Fibroblast of pulmonary artery (primary cell): ENCODE results near the gene IRX4.

ENCODE experiments used
- DNase-seq: peaks from one replicate; pipeline ENCODE4 v3.0.0-alpha.2; 2010; ENCODE audit warnings: low read depth
- H3K4me3 ChIP-seq: replicated peaks from 2 replicates; pipeline ENCODE4 v1.5.1; 2011; ENCODE audit warnings: low read depth, mild to moderate bottlenecking, control low read depth, low read length, moderate library complexity
- CTCF ChIP-seq: IDR thresholded peaks from 2 replicates; pipeline ENCODE4 v1.5.1; 2011; ENCODE audit warnings: mild to moderate bottlenecking, control low read depth, low read length, inconsistent platforms; ENCODE audit errors: missing control alignments

Gene IRX4

DNA sequence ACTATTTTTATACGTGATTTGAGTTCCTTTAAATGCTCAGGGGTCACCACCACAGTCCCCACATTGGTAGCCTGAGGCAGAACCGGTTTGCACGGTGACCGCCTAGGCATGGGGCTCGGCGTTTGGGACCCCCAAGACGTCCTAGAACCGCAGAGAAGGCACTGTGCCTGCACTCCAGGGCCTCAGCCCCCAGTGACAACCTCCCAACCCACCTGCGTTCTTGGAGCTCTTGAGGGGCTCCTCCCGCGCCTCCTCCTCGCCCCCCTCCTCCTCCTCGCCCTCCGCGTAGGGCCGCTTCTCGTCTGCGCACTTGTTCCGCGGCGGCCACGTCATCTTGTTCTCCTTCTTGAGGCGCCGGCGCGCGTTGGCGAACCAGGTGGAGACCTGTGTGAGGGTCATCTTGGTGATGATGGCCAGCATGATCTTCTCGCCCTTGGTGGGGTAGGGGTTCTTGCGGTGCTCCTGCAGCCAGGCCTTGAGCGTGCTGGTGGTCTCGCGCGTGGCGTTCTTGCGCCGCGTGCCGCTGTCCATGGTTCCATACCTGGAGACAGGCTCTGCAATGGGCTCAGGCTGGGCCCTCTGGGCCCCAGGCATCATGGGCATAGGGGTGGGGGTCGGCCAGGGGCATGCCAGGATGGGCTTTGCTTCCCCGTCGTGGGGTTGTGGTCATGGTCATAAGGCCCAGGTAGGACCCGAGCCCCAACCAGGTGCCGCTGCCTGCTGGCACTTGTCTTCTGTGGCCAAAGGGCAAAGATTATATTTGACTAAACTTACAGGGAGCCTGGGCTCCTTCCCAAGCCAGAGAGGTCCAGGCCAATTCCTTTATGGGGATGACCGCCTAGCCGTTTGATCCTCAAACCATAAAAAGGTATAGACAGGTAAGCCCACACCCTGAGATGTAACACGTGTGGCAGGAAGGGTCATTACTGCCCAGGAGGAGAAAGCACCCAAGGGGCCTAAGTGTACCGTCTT is 3.1 kb downstream of the IRX4 start:
- TF ChIP-seq CTCF: no peak
- H3K4me3 ChIP-seq: no peak overlapping the region
- no peak for DNase-seq

DNA sequence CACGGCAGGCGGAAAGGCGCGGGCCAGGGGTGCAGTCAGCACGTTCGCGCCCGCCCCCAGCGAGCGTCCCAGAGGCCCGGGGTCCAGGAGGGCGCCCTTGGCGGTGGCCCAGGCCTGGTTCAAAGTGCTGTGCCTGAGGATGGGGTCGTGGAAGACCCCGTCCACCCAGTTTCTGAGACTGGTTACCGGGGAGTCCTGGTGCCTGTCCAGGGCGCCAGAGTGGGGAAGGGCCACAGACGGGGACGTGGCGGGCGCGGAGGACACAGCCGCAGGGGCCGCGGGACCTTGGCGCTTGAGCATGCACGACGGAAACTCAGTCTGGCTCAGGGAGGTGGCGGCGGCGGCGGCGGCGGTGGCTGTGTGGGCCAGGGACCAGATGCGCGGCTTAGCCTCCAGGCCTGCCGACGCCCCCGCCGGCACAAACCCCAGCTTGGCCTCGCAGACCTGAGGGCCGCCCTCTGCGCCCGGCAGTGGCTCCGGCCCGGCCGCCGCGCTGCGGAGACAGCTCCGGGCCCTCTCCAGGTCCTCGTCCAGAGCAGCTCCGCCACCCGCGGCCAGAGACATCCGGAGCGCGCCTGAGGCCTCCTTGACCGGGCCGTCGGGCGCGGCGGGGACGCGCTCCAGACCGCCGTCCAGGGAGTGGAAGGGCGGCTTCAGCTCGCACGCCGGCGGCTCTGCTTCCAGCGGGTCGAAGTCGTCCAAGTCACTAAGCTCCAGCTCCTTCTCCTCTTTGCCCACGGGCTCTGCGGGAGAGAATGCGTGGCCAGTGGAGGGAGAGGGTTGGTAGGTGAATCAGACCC is 4.5 kb downstream of the IRX4 start:
- TF ChIP-seq CTCF: no peak
- no peak for DNase-seq
- H3K4me3 ChIP-seq: no peak overlapping the region

DNA sequence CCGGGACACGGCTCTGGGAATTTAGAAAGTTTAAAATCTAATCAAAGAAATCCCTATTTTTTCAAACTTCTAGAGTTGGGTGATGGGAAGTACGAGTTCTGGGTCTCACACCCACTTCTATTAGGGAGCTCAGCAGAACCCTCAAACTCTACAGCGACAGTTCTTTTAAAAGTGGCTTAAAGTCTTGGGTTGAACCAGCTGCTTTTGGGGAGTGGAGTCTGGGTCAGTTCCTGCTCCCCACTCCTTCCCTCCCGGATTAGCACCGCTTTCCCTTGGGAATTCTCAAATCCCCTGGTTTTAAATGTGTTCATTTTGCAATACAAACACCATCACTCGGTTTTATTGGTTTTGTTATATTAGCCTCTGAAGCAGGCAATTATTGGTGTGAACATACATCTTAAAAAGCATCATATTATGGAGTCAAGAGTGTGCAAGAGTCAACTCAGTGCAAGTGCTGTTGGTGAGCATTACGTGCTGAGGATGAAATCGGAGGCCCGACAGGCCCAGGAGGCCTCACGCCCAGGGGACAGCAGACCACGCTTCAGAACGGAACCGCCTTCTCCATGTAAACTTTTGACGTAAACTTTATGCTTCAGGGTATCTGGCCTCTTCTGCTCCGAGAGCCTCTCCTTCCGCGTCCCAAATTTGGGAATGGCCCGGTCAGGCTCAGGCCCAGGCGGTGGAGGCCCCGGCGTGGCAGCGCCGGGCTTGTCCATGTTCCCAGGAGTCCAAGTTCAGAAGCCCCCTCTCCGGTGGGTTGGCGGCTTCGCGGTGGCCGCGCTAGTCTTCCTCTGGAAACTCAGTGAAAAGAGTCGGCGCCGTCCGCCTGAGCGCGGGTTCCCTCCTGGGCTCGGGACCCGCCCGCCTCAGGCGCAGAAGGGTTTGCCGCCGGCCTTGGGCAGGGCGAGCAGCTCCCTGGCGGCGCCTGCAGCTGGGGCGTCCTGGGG is 5.3 kb downstream of the IRX4 start:
- DNase-seq: no peak
- H3K4me3 ChIP-seq: no peak overlapping the region
- TF ChIP-seq CTCF: no peak

DNA sequence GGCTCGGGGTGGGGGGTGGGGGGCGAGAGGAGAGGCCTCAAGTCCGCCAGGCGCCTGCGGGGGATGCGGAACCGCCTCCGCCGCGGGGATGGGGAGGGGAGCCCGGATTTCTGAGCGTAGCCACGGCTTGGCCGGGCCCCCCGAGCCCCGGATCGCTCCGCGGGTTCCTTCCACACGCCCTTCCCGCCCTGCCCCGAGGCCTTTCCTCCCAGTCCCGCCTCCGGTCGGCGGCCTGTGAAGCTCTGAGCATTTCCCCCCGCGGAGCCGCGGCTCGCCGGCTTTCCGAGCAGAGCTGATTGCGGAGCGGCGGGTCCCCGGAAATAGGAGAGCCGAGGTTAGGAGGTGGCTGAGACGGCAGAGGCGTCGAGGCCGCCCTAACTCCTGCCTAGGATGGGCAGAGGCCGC is 6.1 kb downstream of the IRX4 start:
- H3K4me3 ChIP-seq: no peak overlapping the region
- no peak for DNase-seq
- TF ChIP-seq CTCF: no peak

GRCh38 chr5:1875843-1876659 is 6.7 kb downstream of the IRX4 start:
- no peak overlapping the region for H3K4me3 ChIP-seq
- no peak for DNase-seq
- TF ChIP-seq CTCF: no peak
